Activated T-cell treated with anti-CD3 and anti-CD28 coated beads for 48 hours (primary cell): ENCODE results near the gene ATP5MG.

Experiments
- DNase-seq: peaks from one replicate; pipeline ENCODE4 v3.0.0-alpha.2; 2020; ENCODE audit warnings: low read depth

Gene ATP5MG

GRCh38 chr11:118442908-118443589, 41.6 kb downstream of the ATP5MG start:
- no peak for DNase-seq

GRCh38 chr11:118443590-118444218, 42.3 kb downstream of the ATP5MG start:
- no peak for DNase-seq

- no peak for DNase-seq
Observed at GRCh38 chr11:118447423-118447822, 46.0 kb downstream of the ATP5MG start.

- no peak for DNase-seq
Observed at GRCh38 chr11:118448294-118448693, 46.9 kb downstream of the ATP5MG start.

- DNase-seq: no peak
Observed at GRCh38 chr11:118449316-118449918, 48.0 kb downstream of the ATP5MG start.

- no peak for DNase-seq
Observed at GRCh38 chr11:118450451-118450850, 49.0 kb downstream of the ATP5MG start.
